ENCODE results near the gene PTPRO. TPM values are rescaled to one million over a fixed set of nuclear protein-coding genes. Genes with fewer than 3 reads are reported as not detected.

The PTPRO gene
- polyA plus RNA-seq, 1 of the 3 experiments (the other 2 are of a cell fraction), result 1.4 TPM

GRCh38 chr12:15629761-15630160, 307.5 kb downstream of the PTPRO start (continued):
- TF ChIP-seq RFX5 (IDR thresholded peaks at IDR 0.05; ENCODE audit: low read length) (no peak), USF2 (IDR thresholded peaks at IDR 0.05; ENCODE audit: borderline replicate concordance, low read depth, low read length) (no peak), TCF12 (IDR thresholded peaks at IDR 0.05) (peak; percentile 53), TAF1 (IDR thresholded peaks at IDR 0.05; ENCODE audit: borderline replicate concordance, low read depth, low read length) (no peak), EP300 (IDR thresholded peaks at IDR 0.05; ENCODE audit: borderline replicate concordance in 1 of 2, low read depth in 1 of 2, low read length in 1 of 2) (no peak), RXRA (IDR thresholded peaks at IDR 0.05; ENCODE audit: borderline replicate concordance, low read depth) (no peak), IRF3 (IDR thresholded peaks at IDR 0.05; ENCODE audit: low read depth, low read length) (no peak), FOXJ3 (CRISPR knock-in tag; IDR thresholded peaks at IDR 0.05) (no peak), GABPA (IDR thresholded peaks at IDR 0.05; ENCODE audit: low read depth) (no peak), FOSL2 (IDR thresholded peaks at IDR 0.05; ENCODE audit: borderline replicate concordance, low read depth) (peak; percentile 54; the same call in 1 of the 2 replicates), MXI1 (IDR thresholded peaks at IDR 0.05; ENCODE audit: low read depth, low read length) (no peak)
- TF ChIP-seq, protein P1, sequence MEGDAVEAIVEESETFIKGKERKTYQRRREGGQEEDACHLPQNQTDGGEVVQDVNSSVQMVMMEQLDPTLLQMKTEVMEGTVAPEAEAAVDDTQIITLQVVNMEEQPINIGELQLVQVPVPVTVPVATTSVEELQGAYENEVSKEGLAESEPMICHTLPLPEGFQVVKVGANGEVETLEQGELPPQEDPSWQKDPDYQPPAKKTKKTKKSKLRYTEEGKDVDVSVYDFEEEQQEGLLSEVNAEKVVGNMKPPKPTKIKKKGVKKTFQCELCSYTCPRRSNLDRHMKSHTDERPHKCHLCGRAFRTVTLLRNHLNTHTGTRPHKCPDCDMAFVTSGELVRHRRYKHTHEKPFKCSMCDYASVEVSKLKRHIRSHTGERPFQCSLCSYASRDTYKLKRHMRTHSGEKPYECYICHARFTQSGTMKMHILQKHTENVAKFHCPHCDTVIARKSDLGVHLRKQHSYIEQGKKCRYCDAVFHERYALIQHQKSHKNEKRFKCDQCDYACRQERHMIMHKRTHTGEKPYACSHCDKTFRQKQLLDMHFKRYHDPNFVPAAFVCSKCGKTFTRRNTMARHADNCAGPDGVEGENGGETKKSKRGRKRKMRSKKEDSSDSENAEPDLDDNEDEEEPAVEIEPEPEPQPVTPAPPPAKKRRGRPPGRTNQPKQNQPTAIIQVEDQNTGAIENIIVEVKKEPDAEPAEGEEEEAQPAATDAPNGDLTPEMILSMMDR (IDR thresholded peaks at IDR 0.05), result no peak
- TF ChIP-seq, protein P2, sequence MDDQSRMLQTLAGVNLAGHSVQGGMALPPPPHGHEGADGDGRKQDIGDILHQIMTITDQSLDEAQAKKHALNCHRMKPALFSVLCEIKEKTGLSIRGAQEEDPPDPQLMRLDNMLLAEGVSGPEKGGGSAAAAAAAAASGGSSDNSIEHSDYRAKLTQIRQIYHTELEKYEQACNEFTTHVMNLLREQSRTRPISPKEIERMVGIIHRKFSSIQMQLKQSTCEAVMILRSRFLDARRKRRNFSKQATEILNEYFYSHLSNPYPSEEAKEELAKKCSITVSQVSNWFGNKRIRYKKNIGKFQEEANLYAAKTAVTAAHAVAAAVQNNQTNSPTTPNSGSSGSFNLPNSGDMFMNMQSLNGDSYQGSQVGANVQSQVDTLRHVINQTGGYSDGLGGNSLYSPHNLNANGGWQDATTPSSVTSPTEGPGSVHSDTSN (IDR thresholded peaks at IDR 0.05), result peak; percentile 17; the same call in 1 of the 2 replicates
- TF ChIP-seq, protein P3, sequence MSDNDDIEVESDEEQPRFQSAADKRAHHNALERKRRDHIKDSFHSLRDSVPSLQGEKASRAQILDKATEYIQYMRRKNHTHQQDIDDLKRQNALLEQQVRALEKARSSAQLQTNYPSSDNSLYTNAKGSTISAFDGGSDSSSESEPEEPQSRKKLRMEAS (IDR thresholded peaks at IDR 0.05; ENCODE audit: low read depth), result no peak

DNA sequence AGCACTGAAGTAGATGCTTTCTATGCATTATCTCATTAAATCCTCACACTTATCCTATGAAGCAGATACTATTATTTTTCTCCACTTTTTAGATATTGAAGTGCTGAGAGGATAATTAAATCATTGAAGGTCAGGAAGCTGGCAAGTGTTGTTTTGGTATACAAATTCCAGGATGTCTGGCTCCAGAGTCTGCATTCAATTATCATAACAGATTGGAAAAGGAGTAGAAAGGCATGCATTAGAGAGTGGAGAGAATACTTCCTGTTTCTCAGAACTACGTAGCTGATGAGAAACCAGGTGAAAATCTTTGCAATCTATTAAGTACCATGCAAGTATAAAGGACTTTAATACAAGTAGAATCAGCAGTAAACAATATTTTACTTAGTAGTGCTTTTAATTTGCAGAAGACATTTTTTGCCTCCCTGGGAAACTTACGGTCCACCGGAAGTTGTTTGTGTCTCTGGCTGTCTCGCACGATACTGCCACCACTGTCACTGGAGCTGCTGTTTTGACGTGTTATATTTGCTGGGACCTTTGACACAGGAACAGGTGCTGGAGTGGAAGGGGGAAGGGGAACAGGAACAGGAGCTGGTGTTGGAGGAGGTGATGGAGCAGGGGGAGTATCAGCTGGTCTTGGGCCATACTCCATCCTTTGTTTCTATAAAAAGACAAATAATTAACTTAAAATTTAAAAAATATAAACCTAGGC, 308.9 kb downstream of the PTPRO start:
- ChIA-PET CTCF (no interaction called here), POLR2A (no interaction called here)
- Histone ChIP-seq H2AFZ (ENCODE audit: low read depth) (no peak overlapping the region), H3K4me3 (ENCODE audit: low read depth in 2 of 2, low read length in 1 of 2) (no peak overlapping the region), H3K9me3 (no peaks in the 10 kb centered on the region), H3K36me3 (replicated peaks in 1 of 2; ENCODE audit: control insufficient read depth in 1 of 2, insufficient read depth in 2 of 2, low read length in 1 of 2) (peaks cover 0 to 3% of the 10 kb centered on the region in 2 experiments), H4K20me1 (ENCODE audit: insufficient read depth) (no peaks in the 10 kb centered on the region), H3K9me2 (no peaks in the 10 kb centered on the region), H3K9ac (peak overlapping the region; percentile 80; the same call in 1 of the 2 replicates), H3K4me1 (ENCODE audit: control insufficient read depth in 1 of 2, insufficient read depth in 2 of 2, low read depth in 1 of 2, low read length in 1 of 2) (peaks cover 7 to 56% of the 10 kb centered on the region in 2 experiments), H3K27ac (ENCODE audit: low read depth in 2 of 2, low read length in 1 of 2) (peak overlapping the region; percentile 82 to 100; a peak in 3 of 4 replicates), H3K27me3 (ENCODE audit: insufficient read depth) (no peaks in the 10 kb centered on the region), H3K79me2 (ENCODE audit: insufficient read depth) (no peaks in the 10 kb centered on the region), H3F3A (replicated peaks; ENCODE audit: insufficient read depth) (peaks cover 64% of the 10 kb centered on the region), H3K4me2 (no peak overlapping the region)
- WGBS (ENCODE audit: low lambda C conversion rate), result 72% methylated on average over 6 of the region's 6 CpGs
- no peak for DNase-seq
- TF ChIP-seq RXRA (IDR thresholded peaks at IDR 0.05; ENCODE audit: borderline replicate concordance, low read depth) (no peak), RFX5 (IDR thresholded peaks at IDR 0.05; ENCODE audit: low read length) (no peak), JUND (IDR thresholded peaks at IDR 0.05) (0 out of 2 replicates have a peak, but pooled peaks have one; percentile 8), TCF12 (IDR thresholded peaks at IDR 0.05) (peak; percentile 61), POLR2AphosphoS5 (IDR thresholded peaks at IDR 0.05; ENCODE audit: low read depth, low read length) (peak; percentile 34; the same call in 1 of the 2 replicates), RCOR1 (IDR thresholded peaks at IDR 0.05; ENCODE audit: low read length) (no peak)
- TF ChIP-seq, protein P1 (IDR thresholded peaks at IDR 0.05), result no peak

Data from SK-N-SH (cell line).